GM21381 (cell line): ENCODE measurements around the gene SRL.
"Not testable (repeated sequence)": the region's sequence is repeated elsewhere in the genome, so short reads cannot be mapped to it uniquely, and the experiment has no call there.

ENCODE experiments used
- ATAC-seq: cut with Tn5 transposase; IDR thresholded peaks from one replicate; pipeline ENCODE4 v1.9.1; 2021; ENCODE audit warnings: mild to moderate bottlenecking, moderate library complexity; ENCODE audit not compliant: unreplicated experiment

SRL gene

GRCh38 chr16:4261557-4262172 lies 19.8 kb upstream of the SRL start:
- ATAC-seq = no peak

- no peak for ATAC-seq
Observed at GRCh38 chr16:4260360-4260759, 18.5 kb upstream of the SRL start.

- ATAC-seq = no peak
Observed at GRCh38 chr16:4257646-4258556, 16.0 kb upstream of the SRL start.

GRCh38 chr16:4253394-4254150 lies 11.7 kb upstream of the SRL start:
- peak; percentile 97 for ATAC-seq

- not testable (repeated sequence) for ATAC-seq
Observed at GRCh38 chr16:4253012-4253393, 11.1 kb upstream of the SRL start.

GRCh38 chr16:4249530-4250308 lies 7.8 kb upstream of the SRL start:
- no peak for ATAC-seq

GRCh38 chr16:4247460-4247784 lies 5.5 kb upstream of the SRL start:
- ATAC-seq = no peak

GRCh38 chr16:4246777-4247459 lies 5.0 kb upstream of the SRL start:
- no peak for ATAC-seq

GRCh38 chr16:4245077-4245791 lies 3.4 kb upstream of the SRL start:
- no peak for ATAC-seq

GRCh38 chr16:4244254-4245076 lies 2.6 kb upstream of the SRL start:
- ATAC-seq = no peak

GRCh38 chr16:4241258-4241927 lies 487 bp downstream of the SRL start:
- ATAC-seq = no peak

GRCh38 chr16:4240624-4241023 lies 1.3 kb downstream of the SRL start:
- ATAC-seq = no peak

- no peak for ATAC-seq
Observed at GRCh38 chr16:4239682-4240175, 2.2 kb downstream of the SRL start.

GRCh38 chr16:4239020-4239419 lies 2.9 kb downstream of the SRL start:
- no peak for ATAC-seq

GRCh38 chr16:4233431-4233830 lies 8.4 kb downstream of the SRL start:
- ATAC-seq = no peak

GRCh38 chr16:4232541-4233386 lies 9.1 kb downstream of the SRL start:
- ATAC-seq = no peak

GRCh38 chr16:4231886-4232285 lies 10.0 kb downstream of the SRL start:
- ATAC-seq = no peak
